ENCODE data around the gene APOL1. TPM values are rescaled to one million over a fixed set of nuclear protein-coding genes. Genes with fewer than 3 reads are reported as not detected.

The APOL1 gene
- total and polyA plus RNA-seq, 2 of the 4 experiments (the other 2 are of a cell fraction), result 0.36 to 0.77 TPM

GRCh38 chr22:36293606-36294292, 40.8 kb downstream of the APOL1 start:
- Histone ChIP-seq H2AK9ac (replicated peaks; ENCODE audit: low read depth, low read length, poor library complexity) (peak overlapping the region; percentile 17), H3K9me1 (ENCODE audit: insufficient read depth, low read length) (no peaks in the 10 kb centered on the region), H2AK5ac (ENCODE audit: low read depth, low read length) (no peak overlapping the region), H3K9ac (ENCODE audit: low read depth, low read length) (no peak overlapping the region), H2BK20ac (ENCODE audit: low read depth, low read length) (no peak overlapping the region), H4K8ac (ENCODE audit: low read depth in 2 of 2, low read length in 2 of 2) (no peak overlapping the region), H3K4ac (ENCODE audit: low read depth, low read length) (no peak overlapping the region), H3K18ac (ENCODE audit: low read depth, low read length) (no peak overlapping the region), H3K4me2 (ENCODE audit: low read depth, low read length) (no peak overlapping the region), H3K4me1 (ENCODE audit: control insufficient read depth, insufficient read depth, low read length) (no peaks in the 10 kb centered on the region), H2BK15ac (ENCODE audit: low read depth, low read length) (no peak overlapping the region), H3K56ac (ENCODE audit: extremely low read depth, insufficient read depth, low read length) (no peak overlapping the region), H3K9me3 (ENCODE audit: control insufficient read depth, insufficient read depth, low read length) (no peaks in the 10 kb centered on the region), H3K14ac (replicated peaks; ENCODE audit: low read depth, low read length) (no peak overlapping the region), H4K91ac (ENCODE audit: insufficient read depth, low read depth, low read length) (no peak overlapping the region), H2AFZ (replicated peaks; ENCODE audit: low read length, poor library complexity) (no peak overlapping the region), H3K4me3 (ENCODE audit: insufficient read depth, low read depth, low read length) (no peak overlapping the region), H2BK5ac (ENCODE audit: low read depth, low read length, poor library complexity, severe bottlenecking) (no peak overlapping the region), H3K79me1 (ENCODE audit: low read depth in 1 of 2, low read length in 2 of 2) (peaks cover 56 to 78% of the 10 kb centered on the region in 2 experiments; a peak in 3 of 4 replicates), H3K23ac (ENCODE audit: low read depth, low read length) (no peak overlapping the region), H3K27ac (ENCODE audit: insufficient read depth, low read length) (no peak overlapping the region), H2BK120ac (ENCODE audit: low read depth, low read length) (no peak overlapping the region), H3K36me3 (ENCODE audit: control insufficient read depth, insufficient read depth, low read length) (peaks cover 85% of the 10 kb centered on the region), H4K20me1 (ENCODE audit: insufficient read depth, low read length) (peaks cover 84% of the 10 kb centered on the region), H3K27me3 (ENCODE audit: control insufficient read depth, insufficient read depth, low read length) (no peaks in the 10 kb centered on the region), H4K5ac (ENCODE audit: low read depth, low read length) (no peak overlapping the region)
- dilution Hi-C loops (cut with HindIII; ENCODE audit: low sequenced_read_pairs, unreplicated experiment), result no loop called here
- intact Hi-C loops (cut with micrococcal nuclease), result no loop called here
- in situ Hi-C loops (cut with MboI; ENCODE audit: low sequenced_read_pairs), result no loop called here
- ChIA-PET CTCF (no interaction called here), POLR2A (ENCODE audit: unreplicated experiment) (no interaction called here)
- TF ChIP-seq USF2 (IDR thresholded peaks at IDR 0.05; ENCODE audit: low read depth, low read length) (no peak), MXI1 (IDR thresholded peaks at IDR 0.05; ENCODE audit: borderline replicate concordance, low read depth, low read length) (no peak), MAFK (IDR thresholded peaks at IDR 0.05; ENCODE audit: low read depth, low read length) (no peak), RFX5 (IDR thresholded peaks at IDR 0.05; ENCODE audit: low read depth, low read length) (no peak), BHLHE40 (IDR thresholded peaks at IDR 0.05; ENCODE audit: low read depth, low read length) (no peak), CTCF (conservative IDR thresholded peaks at IDR 0.05; ENCODE audit: low read depth, low read length) (no peak), CHD1 (IDR thresholded peaks at IDR 0.05; ENCODE audit: low read depth, low read length) (no peak), NFE2L2 (IDR thresholded peaks at IDR 0.05; ENCODE audit: low read depth, low read length) (no peak), CEBPB (IDR thresholded peaks at IDR 0.05; ENCODE audit: low read depth, low read length) (no peak), MAZ (IDR thresholded peaks at IDR 0.05; ENCODE audit: borderline replicate concordance, low read depth, low read length) (no peak), POLR2A (IDR thresholded peaks at IDR 0.05; ENCODE audit: low read depth, low read length) (no peak)
- TSS peak; percentile 95 for BruUV-seq (replicated peaks)
- ATAC-seq (ENCODE audit: low read depth), result no peak
- WGBS, 2 experiments (ENCODE audit: extremely low coverage in 2 of 2, insufficient read length in 1 of 2), result 93% methylated on average over 19 of the region's 26 CpGs; no CpG with 5 or more reads in 1 of the 2 experiments
- no peak for DNase-seq

Measured in IMR-90 (cell line).